ENCODE results near the gene SYVN1.

The SYVN1 gene

DNA sequence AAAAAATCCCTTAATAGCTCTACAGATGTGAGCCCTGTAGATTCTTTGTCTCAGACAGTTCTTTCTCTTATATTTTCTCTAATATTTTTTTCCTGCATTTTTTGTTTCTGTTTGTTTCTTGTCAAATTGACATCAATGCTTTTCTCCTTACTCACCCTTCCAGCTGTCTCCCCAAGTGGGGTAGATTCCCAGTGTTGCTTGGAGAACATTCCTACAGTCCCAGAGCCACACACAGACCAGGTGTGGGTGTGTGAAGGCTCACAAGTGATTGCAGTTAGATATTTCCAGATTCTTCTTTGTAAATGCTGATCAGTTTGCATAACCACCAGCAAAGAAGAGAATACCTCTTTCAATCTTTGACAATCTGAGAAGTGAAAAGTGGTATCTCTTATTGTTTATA is 30.8 kb downstream of the SYVN1 start:
- TF ChIP-seq, protein P1, sequence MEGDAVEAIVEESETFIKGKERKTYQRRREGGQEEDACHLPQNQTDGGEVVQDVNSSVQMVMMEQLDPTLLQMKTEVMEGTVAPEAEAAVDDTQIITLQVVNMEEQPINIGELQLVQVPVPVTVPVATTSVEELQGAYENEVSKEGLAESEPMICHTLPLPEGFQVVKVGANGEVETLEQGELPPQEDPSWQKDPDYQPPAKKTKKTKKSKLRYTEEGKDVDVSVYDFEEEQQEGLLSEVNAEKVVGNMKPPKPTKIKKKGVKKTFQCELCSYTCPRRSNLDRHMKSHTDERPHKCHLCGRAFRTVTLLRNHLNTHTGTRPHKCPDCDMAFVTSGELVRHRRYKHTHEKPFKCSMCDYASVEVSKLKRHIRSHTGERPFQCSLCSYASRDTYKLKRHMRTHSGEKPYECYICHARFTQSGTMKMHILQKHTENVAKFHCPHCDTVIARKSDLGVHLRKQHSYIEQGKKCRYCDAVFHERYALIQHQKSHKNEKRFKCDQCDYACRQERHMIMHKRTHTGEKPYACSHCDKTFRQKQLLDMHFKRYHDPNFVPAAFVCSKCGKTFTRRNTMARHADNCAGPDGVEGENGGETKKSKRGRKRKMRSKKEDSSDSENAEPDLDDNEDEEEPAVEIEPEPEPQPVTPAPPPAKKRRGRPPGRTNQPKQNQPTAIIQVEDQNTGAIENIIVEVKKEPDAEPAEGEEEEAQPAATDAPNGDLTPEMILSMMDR (IDR thresholded peaks at IDR 0.05): no peak

DNA sequence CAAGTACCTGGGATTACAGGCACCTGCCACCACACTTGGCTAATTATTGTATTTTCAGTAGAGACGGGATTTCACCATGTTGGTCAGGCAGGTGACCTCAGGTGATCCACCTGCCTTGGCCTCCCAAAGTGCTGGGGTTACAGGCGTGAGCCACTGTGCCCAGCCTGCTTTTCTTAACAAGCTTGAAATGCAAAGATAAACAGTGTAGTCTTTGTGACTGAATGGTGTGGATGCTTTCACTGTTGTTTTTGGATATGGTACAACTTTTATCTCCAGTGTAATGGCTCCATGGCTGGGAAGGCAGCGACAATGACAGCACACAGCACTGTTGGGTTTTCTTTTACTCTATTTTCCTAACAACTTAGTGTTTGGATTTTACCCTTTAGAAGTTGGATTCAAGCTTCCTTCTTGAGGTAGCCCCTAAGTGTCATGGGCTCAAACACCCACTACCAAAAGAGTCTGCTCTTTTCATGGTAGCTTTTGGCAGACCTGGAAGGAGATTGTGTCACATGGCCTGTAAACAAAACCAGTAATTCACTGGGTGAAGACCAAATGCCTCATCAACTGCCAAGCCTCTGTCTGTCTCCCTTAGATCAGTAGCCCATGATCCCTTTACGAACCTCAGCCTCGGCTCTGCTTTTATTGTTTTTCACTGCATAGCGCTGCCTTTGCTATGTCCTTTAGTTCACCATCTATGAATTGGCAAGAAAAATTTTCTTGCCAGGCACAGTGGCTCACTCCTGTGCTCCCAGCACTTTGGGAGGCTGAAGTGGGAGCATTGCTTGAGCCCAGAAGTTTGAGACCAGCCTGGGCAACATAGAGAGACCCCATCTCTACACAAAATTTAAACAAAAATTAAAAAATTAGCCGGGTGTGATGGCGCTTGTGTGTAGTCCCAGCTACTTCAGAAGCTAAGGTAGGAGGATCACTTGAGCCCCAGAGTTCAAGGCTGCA is 31.9 kb downstream of the SYVN1 start:
- TF ChIP-seq, protein P1 (IDR thresholded peaks at IDR 0.05): no peak

DNA sequence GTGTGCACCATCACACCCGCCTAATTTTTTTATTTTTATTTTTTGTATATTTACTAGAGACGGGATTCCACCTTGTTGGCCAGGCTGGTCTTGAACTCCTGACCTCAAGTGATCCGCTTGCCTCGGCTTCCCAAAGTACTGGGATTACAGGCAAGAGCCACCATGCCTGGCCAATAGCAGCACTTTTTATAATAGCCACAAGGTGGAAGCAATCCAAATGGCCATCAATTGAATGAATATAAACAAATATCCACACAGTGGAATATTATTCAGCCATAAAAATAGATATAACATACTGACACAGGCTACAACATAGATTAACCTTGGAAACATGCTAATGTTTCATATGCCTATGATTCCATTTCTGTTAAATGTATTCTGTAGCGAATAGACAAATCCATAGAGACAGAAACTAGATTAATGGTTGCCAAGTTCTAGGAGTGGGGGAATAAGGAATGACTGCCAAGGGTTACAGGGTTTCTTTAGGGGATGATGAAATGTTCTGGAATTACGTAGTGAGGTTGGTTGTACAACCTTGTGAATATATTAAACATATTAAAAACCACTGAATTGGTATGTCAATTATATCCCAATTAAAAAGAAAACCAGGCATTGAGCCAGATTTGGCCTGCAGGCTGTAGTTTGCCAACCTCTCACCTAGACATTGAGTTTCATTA is 33.5 kb downstream of the SYVN1 start:
- TF ChIP-seq, protein P1 (IDR thresholded peaks at IDR 0.05): no peak

DNA sequence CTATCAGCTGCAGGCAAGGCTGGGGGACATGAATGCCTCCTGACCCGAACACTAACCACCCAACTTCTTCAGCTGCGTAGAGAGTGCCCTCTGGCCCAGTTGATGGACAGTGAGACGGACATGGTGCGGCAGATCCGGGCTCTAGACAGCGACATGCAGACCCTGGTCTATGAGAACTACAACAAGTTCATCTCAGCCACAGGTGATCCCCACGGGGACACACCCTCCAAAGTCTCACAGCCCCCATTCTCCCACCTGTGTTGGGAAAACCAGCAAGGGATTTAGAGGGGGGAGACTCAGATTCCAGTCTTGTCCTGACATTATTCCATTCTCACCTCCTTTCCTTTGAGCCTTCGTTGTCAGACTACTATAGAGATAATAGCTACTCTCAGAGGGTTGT is 37.4 kb downstream of the SYVN1 start:
- TF ChIP-seq, protein P1 (IDR thresholded peaks at IDR 0.05): no peak

DNA sequence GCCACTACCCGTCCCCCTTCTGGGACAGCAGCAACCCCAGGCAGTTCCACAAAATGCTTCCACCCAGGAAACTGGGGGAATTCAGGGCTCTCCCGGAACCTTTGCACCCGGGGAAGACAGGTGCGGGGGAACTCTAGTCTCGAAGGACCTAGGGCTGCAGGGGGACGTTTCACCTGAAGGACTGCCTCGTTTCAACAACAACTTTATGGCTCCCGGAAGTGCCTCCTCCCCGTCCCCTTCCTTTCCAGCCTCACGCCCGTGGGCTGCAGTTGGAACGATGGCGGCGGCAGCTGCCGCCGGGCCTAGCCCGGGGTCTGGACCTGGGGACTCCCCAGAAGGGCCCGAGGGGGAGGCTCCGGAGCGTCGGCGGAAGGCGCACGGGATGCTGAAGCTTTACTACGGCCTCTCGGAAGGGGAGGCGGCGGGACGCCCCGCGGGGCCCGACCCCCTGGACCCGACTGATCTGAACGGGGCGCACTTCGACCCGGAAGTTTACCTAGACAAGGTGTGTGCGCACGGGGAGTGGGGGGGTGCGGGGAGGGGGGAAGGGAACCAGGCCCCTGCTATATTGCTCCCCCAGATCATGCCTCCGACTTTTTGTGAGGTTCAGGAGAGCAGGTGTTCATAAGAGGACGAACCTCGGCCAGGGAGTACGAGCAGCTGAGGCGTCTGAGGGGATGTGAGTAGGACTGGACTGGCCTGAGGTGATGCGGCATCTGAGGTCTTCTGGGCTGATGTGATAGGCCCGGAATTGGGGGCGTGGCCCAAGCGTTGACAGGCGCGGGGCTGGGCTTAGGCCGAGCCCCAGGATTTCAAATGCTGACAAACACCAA is 38.1 kb downstream of the SYVN1 start, which contains the start of gene VPS51:
TSS of gene VPS51 (plus strand) at position 241 of the 833 bp plus-strand sequence. CDS start at position 278, 37 bp downstream.
- TF ChIP-seq, protein P1 (IDR thresholded peaks at IDR 0.05): no peak

DNA sequence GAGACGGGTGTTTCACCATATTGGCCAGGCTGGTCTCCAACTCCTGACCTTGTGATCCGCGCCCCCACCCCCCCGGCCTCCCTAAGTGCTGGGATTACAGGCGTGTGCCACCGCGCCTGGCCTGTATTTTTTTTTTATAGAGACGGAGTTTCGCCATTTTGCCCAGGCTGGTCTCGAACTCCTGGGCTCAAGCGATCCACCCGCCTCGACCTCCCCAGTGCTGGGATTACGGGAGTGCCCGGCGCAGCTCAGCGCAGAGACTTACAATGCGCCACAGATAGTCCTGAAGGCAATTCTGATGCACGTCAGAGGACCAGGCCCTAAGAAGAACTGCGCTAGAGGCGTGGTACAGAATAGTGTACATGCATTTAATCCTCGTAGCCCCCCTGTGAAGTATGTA is 38.9 kb downstream of the SYVN1 start:
- TF ChIP-seq, protein P1 (IDR thresholded peaks at IDR 0.05): no peak

DNA sequence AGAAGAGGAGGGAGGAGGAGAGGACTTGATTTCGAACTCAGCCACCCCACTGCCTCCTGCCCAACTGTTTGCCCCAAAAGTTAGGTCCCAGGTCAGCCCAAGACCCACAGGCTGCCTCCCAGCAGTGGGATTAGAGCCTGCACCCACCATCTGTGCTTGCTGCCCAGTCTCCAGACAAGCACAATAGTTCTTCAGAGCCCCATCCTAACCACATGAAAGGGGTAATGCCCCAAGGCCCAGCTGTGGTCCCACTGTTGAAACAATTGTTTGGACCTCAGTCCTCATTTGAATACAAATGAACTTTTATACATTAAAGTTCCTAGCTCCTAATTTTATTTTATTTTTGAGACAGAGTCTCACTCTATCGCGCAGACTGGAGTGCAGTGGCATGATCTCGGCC is 43.7 kb downstream of the SYVN1 start:
- TF ChIP-seq, protein P1 (IDR thresholded peaks at IDR 0.05): no peak
